ENCODE results near the gene RAI1.
"Not testable (repeated sequence)": the region's sequence is repeated elsewhere in the genome, so short reads cannot be mapped to it uniquely, and the experiment has no call there.

RAI1 gene, protein sequence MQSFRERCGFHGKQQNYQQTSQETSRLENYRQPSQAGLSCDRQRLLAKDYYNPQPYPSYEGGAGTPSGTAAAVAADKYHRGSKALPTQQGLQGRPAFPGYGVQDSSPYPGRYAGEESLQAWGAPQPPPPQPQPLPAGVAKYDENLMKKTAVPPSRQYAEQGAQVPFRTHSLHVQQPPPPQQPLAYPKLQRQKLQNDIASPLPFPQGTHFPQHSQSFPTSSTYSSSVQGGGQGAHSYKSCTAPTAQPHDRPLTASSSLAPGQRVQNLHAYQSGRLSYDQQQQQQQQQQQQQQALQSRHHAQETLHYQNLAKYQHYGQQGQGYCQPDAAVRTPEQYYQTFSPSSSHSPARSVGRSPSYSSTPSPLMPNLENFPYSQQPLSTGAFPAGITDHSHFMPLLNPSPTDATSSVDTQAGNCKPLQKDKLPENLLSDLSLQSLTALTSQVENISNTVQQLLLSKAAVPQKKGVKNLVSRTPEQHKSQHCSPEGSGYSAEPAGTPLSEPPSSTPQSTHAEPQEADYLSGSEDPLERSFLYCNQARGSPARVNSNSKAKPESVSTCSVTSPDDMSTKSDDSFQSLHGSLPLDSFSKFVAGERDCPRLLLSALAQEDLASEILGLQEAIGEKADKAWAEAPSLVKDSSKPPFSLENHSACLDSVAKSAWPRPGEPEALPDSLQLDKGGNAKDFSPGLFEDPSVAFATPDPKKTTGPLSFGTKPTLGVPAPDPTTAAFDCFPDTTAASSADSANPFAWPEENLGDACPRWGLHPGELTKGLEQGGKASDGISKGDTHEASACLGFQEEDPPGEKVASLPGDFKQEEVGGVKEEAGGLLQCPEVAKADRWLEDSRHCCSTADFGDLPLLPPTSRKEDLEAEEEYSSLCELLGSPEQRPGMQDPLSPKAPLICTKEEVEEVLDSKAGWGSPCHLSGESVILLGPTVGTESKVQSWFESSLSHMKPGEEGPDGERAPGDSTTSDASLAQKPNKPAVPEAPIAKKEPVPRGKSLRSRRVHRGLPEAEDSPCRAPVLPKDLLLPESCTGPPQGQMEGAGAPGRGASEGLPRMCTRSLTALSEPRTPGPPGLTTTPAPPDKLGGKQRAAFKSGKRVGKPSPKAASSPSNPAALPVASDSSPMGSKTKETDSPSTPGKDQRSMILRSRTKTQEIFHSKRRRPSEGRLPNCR (N-terminal part only)

DNA sequence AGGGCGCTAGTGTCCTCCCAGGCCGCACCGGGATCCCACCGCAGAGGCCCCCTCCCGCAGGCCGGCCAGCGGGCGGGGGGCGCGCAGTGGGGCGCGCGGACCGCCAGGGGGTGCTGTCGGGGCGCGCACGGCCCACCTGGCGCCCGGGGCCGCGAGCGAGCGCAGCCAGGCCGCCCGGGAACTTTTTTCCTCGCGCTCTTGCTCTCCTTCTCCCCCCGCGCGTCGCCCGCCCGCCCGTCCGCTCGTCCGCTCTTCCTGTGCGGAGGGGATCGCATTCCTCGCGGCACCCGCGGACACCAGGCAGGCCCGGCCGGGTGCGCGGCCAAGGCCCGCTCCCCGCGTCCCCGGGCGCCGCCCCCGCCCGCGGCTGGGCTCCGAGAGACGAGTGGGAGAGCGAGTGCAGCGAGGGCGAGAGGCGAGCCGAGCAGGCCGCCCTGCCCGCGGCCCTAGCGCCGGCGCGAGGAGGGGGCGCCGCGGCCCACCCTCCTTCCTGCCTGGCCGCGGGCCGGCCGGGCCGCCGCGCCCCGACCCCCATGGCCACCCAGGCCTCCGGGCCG lies at the start of gene RAI1:
Gene RAI1, plus strand, starts transcription at position 272 of the 557 bp plus-strand sequence. CDS start 111,491 bp downstream, outside the sequence.
- peak; percentile 77 for DNase-seq (ENCODE audit: low spot score)

DNA sequence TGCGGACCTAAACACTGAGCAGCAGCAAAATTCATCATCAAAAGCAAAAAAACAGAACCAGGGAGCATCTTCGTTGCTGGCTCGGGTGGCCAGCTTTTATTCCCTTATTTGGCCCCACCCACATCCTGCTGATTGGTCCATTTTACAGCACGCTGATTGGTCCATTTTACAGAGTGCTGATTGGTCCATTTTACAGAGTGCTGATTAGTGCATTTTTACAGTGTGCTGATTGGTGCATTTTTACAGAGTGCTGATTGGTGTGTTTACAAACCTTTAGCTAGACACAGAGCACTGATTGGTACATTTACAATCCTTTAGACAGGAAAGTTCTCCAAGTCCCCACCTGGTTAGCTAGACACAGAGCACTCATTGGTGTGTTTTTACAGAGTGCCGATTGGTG lies 48.6 kb upstream of the RAI1 start:
- not testable (repeated sequence) for DNase-seq (ENCODE audit: low spot score)

DNA sequence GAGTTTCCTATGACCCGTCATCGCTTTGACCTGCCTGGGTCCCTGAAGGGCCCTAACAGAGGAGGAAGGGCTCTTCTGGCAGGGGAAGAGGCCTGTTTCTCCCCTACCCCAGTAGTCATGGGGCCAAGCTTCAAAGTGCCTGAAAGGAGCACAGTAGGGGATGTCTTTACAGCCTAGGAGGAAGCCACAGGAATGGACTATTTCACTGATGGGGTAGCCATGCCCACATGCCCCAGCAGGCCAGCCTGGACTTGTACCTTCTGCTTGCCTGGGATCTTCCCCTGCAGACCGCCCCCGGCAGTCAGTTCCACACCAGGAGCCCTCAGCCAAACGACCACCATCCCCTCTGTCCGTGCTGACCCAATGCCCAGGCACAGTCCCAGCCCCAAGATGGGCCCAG lies 47.9 kb upstream of the RAI1 start:
- DNase-seq (ENCODE audit: low spot score) = no peak

DNA sequence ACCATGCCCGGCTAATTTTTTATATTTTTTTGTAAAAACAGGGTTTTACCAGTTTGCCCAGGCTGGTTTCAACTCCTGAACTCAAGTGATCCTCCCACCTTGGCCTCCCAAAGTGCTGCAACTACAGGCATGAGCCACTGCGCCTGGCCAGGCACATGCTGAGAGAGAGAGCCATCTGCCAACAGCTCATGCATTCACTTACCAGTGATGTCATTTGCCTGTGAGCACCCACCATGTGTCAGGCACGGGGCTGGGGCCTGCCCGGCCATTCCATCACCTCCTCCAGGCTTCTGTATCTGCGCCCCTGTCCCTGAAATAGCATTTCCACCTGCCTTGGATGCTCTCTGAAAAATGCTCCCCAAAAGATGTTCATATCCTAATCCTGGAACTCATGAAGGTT lies 46.1 kb upstream of the RAI1 start:
- no peak for DNase-seq (ENCODE audit: low spot score)

DNA sequence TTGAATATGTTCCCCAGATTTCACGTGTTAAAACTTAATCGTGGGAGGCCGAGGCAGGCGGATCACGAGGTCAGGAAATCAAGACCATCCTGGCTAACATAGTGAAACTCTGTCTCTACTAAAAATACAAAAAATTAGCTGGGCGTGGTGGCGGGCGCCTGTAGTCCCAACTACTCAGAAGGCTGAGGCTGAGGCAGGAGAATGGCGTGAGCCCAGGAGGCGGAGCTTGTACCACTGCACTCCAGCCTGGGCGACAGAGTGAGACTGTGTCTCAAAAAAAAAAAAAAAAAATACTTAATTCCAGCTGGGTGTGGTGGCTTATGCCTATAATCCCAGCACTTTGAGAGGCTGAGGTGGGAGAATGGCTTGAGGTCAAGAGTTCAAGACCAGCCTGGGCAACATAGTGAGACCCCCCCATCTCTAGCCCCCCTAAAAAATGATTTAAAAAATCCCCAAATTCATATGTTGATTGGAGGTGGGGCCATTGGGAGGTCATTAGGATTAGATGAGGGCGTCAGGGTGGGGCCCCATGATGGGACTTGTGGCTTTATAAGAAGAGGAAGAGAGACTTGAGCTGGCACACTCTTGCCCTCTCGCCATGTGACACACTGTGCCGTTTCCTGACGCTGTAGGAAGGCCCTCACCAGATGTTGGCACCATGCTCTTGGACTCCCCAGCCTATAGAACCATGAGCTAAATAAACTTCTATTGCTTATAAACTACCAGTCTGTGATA lies 45.6 kb upstream of the RAI1 start:
- not testable (repeated sequence) for DNase-seq (ENCODE audit: low spot score)

DNA sequence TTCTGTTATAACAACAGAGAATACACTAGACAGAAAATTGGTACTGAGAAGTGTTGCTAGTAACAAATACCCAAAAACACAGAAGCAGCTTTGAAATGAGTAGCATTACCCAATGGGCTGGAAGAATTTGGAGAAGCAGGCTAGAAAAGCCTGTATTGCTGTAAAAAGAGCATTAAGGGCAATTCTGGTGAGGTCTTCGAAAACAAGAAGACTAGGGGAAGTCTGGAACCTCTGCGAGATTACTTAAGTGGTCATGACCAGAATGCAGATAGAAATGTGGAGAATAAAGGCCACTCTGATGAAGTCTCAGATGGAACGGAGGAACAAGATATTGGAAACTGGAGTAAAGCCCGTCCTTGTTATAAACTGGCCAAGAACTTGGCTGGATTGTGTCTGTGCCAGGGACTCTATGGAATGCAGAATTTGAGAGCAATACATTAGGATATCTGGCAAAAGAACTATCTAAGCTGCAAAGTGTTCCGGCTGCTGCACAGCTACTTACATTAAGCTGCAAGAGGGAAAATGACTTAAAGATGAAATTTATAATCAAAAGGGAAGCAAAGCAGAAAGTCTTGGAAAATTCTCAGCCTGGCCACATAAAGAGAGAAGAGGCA lies 44.9 kb upstream of the RAI1 start:
- no peak for DNase-seq (ENCODE audit: low spot score)

DNA sequence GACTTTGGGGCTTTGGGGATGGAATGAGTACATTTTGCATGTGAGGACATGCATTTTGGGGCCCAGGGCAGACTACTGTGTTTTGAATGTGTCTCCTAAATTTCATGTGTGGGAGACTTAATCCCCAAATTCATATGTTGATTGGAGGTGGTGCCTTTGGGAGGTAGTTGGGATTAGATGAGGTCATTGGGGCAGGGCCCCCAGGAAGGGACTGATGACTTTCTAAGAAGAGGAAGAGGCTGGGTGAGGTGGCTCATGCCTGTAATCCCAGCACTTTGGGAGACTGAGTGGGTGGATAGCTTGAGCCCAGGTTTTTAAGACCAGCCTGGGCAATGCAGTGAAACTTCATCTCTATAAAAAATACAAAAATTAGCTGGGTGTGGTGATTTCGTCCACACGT lies 42.8 kb upstream of the RAI1 start:
- no peak for DNase-seq (ENCODE audit: low spot score)

DNA sequence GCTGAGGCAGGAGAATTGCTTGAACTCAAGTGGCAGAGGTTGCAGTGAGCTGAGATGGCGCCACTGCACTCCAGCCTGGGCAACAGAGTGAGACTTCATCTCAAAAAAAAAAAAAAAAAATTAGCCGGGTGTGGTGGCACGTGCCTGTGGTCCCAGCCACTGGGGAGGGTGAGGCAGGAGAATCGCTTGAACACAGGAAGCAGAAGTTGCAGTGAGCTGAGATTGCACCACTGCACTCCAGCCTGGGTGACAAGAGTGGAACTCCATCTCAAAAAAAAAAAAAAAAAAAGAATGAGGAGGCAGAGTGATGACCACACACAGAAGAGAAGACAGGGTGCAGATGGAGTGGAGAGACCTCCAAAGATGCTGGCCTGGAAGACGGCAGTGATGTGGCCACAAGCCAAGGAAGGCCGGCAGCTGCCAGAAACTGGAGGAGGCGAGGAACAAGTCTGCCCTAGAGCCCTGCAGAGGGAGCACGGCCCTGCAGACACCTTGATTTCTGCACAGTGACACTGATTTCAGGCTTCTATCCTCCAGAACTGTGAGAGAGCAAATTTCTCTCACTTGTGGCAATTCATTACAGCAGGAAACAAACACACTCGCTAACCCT lies 41.5 kb upstream of the RAI1 start:
- DNase-seq (ENCODE audit: low spot score) = not testable (repeated sequence)

DNA sequence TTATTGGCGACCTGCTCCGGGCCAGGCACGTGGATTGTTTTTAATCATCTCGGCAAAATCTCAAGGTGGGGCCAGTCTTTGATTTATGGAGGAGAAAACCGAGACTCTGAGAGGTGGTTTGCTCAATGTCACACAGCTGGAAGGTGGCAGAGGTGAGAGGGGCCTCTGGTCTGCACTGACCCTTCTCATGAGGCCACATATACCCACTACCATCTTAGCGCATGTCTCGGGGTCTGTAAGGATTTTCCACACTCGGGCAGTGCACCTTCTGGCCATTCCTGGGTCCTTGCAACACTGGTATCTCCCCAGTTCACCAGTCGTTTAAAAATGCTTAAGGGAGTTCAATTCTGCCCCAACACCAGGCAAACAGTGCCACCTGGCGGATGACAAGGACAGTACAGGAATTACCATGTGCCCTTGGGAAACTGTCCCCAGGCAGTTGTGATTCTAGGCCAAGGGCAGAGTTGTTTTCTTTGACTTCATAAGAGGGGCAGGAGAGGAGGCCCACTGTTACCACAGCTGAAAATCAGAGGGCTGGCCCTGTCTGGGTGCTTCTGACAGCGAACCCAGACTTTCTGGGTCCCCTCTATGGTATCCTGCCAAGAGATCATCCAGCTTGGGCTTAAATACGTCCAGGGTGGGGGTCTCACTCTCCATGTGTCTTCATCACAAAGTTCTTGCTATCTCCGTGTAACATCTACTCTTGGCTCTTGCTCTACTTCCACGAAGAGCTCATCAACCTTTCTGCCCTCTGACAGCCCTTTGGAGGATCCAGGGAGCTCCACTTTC lies 39.4 kb upstream of the RAI1 start:
- DNase-seq (ENCODE audit: low spot score) = peak; percentile 79

DNA sequence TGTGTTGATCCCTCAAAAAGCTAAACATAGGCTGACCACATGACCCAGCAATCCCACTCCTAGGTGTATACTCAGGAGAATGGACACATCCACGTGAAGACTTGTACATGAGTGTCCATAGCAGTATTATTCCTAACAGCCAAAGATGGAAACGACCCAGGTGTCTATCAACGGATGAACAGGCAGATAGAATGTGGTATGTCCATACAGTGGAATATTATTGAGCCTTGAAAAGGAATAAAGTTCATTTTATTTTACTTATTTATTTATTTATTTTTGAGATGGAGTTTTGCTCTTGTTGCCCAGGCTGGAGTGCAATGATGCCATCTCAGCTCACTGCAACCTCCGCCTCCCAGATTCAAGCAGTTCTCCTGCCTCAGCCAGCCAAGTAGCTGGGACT lies 36.1 kb upstream of the RAI1 start:
- DNase-seq (ENCODE audit: low spot score) = not testable (repeated sequence)

DNA sequence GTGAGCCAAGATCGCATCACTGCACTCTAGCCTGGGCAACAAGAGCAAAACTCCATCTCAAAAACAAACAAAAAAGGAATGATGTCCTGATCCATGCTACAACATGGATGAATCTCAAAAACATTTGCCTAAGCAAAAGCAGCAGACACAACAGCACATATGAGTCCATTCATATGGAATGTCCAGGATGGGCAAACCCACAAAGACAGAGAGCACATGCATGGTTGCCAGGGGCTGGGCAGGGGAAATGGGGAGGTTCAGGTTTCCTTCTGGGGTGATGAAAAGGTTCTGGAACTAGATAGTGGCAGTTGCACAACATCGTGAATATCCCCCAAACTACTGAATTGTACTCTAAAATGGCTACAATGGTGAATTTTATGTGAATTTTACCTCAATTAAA lies 35.3 kb upstream of the RAI1 start:
- DNase-seq (ENCODE audit: low spot score) = no peak

DNA sequence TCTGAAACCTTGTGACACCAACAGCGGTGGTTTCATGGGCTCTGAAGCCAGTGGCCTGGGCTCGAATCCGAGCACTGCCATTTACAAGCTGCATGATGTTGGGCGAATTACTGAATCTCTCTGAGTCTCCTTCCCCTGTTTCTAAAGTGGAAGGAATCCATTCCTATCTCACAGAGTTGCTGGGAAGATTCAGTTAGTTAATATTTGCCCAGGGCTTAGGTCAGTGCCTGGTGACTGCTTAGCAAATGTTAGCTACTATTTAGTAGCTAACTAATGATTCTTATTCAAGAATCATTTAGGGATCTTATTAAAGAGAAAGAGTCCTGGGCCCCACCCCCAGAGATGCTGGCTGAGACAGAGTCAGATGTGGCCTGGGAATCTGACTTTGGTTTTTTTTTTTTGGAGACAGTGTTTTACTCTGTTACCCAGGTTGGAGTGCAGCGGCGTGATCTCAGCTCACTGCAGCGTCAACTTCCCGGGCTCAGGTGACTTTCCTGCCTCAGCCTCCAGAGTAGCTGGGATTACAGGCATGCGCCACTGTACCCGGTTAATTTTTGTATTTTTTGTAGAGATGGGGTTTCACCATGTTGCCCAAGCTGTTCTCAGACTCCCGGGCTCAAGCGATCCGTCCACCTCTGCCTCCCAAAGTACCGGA lies 33.6 kb upstream of the RAI1 start:
- no peak for DNase-seq (ENCODE audit: low spot score)

DNA sequence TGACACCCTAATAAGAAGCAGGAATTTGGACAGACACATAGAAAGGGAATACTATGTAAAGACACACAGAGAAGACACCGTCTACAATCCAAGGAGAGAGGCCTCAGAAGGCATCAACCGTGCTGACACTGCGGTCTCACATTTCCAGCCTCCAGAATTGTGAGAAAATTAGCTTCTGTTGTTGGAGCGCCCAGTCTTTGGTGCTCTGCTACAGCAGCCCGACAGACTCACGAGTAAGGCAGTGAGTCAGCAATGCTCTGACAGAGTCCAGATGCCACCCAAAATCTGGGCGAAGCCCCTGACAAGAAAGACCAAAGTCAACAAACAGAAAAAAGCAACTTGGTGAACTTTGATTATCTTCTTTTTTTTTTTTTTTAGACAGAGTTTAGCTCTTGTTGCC lies 32.5 kb upstream of the RAI1 start:
- DNase-seq (ENCODE audit: low spot score) = no peak

DNA sequence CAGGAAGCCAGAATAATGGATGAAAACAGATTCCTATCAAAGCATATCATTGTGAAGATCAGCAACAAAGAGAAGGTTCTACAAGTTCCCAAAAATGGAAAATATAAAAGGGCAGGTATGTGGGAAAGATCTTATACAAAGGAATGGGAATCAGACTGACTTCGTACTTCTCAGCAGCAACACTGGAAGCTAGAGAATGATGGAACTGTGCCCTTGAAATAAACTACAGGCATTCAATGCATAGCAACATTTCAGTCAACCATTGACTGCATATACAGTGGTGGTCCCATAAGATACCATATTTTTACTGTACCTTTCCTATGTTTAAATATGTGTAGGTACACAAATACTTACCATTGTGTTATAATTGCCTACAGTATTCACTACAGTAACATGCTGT lies 30.3 kb upstream of the RAI1 start:
- DNase-seq (ENCODE audit: low spot score) = no peak

DNA sequence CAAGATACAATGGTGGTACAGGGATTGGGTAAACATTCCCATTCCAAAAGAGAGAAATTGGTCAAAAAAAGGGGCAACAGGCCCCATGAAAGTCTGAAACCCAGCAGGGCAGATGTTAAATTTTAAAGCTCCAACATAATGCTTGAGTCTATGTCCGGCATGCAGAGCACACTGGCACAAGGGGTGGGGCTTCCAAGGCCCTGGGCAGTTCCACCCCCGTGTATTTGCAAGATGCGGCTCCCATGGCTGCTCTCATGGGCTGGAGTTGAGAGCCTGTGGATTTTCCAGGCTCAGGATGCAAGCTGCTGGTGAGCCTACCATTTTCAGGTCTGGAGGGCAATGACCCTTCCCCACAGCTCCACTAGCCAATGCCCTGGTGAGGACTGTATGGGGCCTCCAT lies 27.9 kb upstream of the RAI1 start:
- no peak for DNase-seq (ENCODE audit: low spot score)

DNA sequence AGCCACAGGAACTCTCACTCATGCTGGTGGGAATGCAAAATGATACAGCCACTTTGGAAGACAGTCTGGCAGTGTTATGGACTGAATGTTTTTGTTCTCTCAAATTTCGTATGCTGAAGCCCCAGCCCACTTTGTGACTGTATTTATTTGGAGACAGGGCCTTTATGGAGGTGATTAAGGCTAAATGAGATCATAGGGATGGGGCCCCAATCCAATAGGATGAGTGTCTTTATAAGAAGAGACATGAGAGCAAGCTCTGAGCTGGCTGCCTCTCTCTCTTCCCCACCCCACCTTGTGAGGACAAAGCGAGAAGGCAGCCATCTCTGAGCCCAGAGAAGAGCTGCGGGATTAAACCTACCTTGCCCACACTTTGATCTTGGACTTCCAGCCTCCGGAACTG lies 21.9 kb upstream of the RAI1 start:
- DNase-seq (ENCODE audit: low spot score) = no peak

DNA sequence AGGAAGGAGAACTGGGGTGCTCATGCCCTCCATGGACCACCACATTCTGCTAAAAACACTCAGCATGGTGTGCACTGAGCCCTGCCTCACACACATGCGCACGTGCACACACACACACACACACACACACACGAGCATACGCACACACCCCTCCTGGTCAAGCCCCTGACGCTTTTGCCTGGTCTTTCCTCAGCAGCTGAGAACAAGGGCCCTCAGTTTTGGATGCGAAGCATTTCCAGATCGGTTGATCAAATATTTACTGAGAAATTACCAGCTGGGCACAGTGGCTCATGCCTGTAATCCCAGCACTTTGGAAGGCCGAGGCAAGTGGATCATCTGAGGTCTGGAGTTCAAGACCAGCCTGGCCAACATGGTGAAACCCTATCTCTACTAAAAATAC lies 20.1 kb upstream of the RAI1 start:
- DNase-seq (ENCODE audit: low spot score) = no peak

DNA sequence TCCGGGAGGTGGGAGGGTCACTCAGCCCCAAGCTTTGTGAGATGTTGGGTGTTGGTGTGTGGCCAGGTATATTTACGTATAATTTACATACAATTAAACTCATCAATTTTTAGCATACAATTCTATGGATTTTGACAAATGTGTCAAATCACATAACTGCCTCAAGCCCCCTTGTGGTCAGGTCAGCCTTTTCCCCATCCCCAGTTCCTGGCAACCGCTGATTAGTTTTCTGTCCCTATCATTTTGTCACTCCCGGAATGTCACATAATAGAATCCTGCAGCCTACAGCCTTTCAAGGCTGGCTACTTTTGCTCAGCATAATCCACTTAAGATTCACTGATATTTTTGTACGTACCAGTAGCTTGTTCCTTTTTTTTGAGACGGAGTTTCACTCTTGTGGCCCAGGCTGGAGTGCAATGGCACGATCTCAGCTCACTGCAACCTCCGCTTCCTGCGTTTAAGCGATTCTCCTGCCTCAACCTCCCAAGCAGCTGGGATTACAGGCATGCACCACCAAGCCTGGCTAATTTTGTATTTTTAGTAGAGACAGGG lies 19.3 kb upstream of the RAI1 start:
- no peak for DNase-seq (ENCODE audit: low spot score)

Measured in RKO (cell line).